ENCODE results near the gene JDP2.
A peak's percentile ranks its signal among the peaks of the same experiment; 100 is the strongest.

Gene JDP2

GRCh38 chr14:75438486-75439080 is 10.8 kb downstream of the JDP2 start:
- DNase-seq, result no peak

GRCh38 chr14:75439989-75440388 is 12.2 kb downstream of the JDP2 start:
- DNase-seq, result no peak

- DNase-seq, result no peak
These were observed 13.1 kb downstream of the JDP2 start for GRCh38 chr14:75440733-75441477.

GRCh38 chr14:75441728-75442127 is 13.9 kb downstream of the JDP2 start:
- no peak for DNase-seq

- DNase-seq, result no peak
These were observed 14.3 kb downstream of the JDP2 start for GRCh38 chr14:75442166-75442565.

- no peak for DNase-seq
These were observed 14.8 kb downstream of the JDP2 start for GRCh38 chr14:75442642-75443041.

GRCh38 chr14:75443203-75443969 is 15.6 kb downstream of the JDP2 start:
- no peak for DNase-seq

GRCh38 chr14:75445236-75445635 is 17.4 kb downstream of the JDP2 start:
- DNase-seq, result no peak

GRCh38 chr14:75445963-75446362 is 18.1 kb downstream of the JDP2 start:
- peak; percentile 22 for DNase-seq

- no peak for DNase-seq
These were observed 18.6 kb downstream of the JDP2 start for GRCh38 chr14:75446447-75446846.

GRCh38 chr14:75448209-75448608 is 20.4 kb downstream of the JDP2 start:
- DNase-seq, result no peak

GRCh38 chr14:75449036-75449435 is 21.2 kb downstream of the JDP2 start:
- no peak for DNase-seq

- no peak for DNase-seq
These were observed 21.9 kb downstream of the JDP2 start for GRCh38 chr14:75449696-75450095.

- DNase-seq, result no peak
These were observed 22.8 kb downstream of the JDP2 start for GRCh38 chr14:75450381-75451276.

- DNase-seq, result no peak
These were observed 24.5 kb downstream of the JDP2 start for GRCh38 chr14:75452324-75452723.

GRCh38 chr14:75452900-75453816 is 25.3 kb downstream of the JDP2 start:
- DNase-seq, result no peak

- DNase-seq, result peak; percentile 53
These were observed 26.1 kb downstream of the JDP2 start for GRCh38 chr14:75453817-75454434.

- peak; percentile 57 for DNase-seq
These were observed 27.2 kb downstream of the JDP2 start for GRCh38 chr14:75454963-75455546.

GRCh38 chr14:75456069-75456996 is 28.5 kb downstream of the JDP2 start:
- no peak for DNase-seq

GRCh38 chr14:75456997-75457335 is 29.1 kb downstream of the JDP2 start:
- no peak for DNase-seq
